ENCODE results near the gene RNF166. TPM values are rescaled to one million over a fixed set of nuclear protein-coding genes. Genes with fewer than 3 reads are reported as not detected.

Gene RNF166
- total and polyA plus RNA-seq, 2 donors (not counting 3 experiments of a cell fraction or from before 2014, with no cell fraction given): 27.6 to 38.8 TPM

DNA sequence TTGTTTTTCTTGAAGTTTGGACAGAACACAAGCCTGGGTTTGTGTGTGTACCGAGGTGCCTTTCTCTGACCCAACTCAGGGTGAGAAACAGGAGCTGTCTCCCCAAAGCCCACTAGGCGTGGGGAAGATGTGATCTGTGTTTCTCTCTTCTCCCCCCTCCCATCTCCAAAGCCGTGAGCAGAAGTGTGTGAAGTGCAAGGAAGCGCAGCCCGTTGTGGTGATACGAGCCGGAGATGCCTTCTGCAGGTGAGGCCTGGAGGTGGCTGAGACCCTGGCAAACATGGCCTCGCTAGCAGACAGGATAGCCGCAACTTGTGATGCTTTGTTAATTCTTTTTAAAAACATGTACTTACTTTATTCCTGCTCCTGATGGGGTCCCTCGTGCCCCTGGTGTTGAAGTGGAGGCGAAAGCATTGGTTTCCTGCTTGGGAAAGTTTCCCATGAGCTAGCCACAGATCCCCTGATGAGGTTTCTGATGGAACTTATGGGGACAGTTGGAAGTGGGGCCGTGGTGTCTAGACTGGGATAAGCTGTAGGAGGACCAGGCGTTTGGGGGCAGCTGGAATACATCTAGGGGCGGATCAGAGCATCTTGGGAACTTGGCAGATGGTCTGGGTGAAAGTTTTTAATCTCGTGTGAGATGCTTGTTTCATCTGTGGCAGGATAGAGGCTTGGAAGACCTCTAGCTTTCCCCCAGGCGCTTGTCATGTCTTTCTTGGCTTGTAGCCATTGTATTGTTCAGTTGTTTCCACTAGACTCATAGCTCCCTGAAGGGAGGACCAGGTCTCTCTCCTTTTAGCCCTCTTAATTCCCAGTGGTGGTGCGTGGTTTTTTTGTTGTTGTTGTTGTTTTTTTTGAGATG is 988 bp upstream of the RNF166 start:
- intact Hi-C loops (cut with micrococcal nuclease): no loop called here

More for the DNA sequence above, 988 bp upstream of the RNF166 start:
- no TSS peak for BruUV-seq (replicated peaks)
- Histone ChIP-seq H3K4me2 (ENCODE audit: insufficient read depth, low read length) (peak overlapping the region; percentile 72), H3K9me3 (replicated peaks; ENCODE audit: control insufficient read depth, insufficient read depth, low read length) (no peaks in the 10 kb centered on the region), H3K27ac (ENCODE audit: insufficient read depth, low read depth, low read length) (peak overlapping the region; percentile 0), H2AFZ (ENCODE audit: low read depth, low read length) (no peak overlapping the region), H3K4me1 (ENCODE audit: control insufficient read depth, extremely low read depth, insufficient read depth, low read length) (peaks cover 37% of the 10 kb centered on the region), H3K79me2 (ENCODE audit: control insufficient read depth, insufficient read depth, low read length) (peaks cover 58% of the 10 kb centered on the region), H3K27me3 (ENCODE audit: control insufficient read depth in 2 of 2, insufficient read depth in 2 of 2, low read length in 2 of 2) (no peaks in the 10 kb centered on the region), H3K9ac (replicated peaks; ENCODE audit: extremely low read depth, insufficient read depth, low read length) (peak overlapping the region; percentile 42), H3K4me3 (replicated peaks in 1 of 3; ENCODE audit: insufficient read depth in 1 of 3, low read depth in 1 of 3, low read length in 3 of 3) (peak overlapping the region; percentile 34 to 90 (median 69)), H3K36me3 (ENCODE audit: control insufficient read depth in 2 of 2, extremely low read depth in 1 of 2, insufficient read depth in 2 of 2, low read length in 2 of 2) (peaks cover 0 to 3% of the 10 kb centered on the region in 2 experiments), H3K9me1 (replicated peaks; ENCODE audit: control insufficient read depth, extremely low read depth, insufficient read depth, low read length) (no peaks in the 10 kb centered on the region), H4K20me1 (replicated peaks; ENCODE audit: control insufficient read depth, extremely low read depth, insufficient read depth, low read length) (no peaks in the 10 kb centered on the region)
- POLR2A ChIA-PET: no interaction called here
- DNase-seq (ENCODE audit: low read depth, low spot score): no peak
- FAIRE-seq: peak; percentile 21
- CTCF ChIA-PET: interaction anchor here (4.3 kb wide), 1 partner anchor 30 kb away, joined by 25 read pairs; no protein-coding TSS in a partner anchor
- TF ChIP-seq GATA2 (IDR thresholded peaks at IDR 0.05; ENCODE audit: insufficient read depth, insufficient read length, low read depth, low read length): no peak
- no peak for TF ChIP-seq POLR2AphosphoS5 (IDR thresholded peaks at IDR 0.05; ENCODE audit: insufficient read depth, low read depth, low read length)
- TF ChIP-seq, protein P1, sequence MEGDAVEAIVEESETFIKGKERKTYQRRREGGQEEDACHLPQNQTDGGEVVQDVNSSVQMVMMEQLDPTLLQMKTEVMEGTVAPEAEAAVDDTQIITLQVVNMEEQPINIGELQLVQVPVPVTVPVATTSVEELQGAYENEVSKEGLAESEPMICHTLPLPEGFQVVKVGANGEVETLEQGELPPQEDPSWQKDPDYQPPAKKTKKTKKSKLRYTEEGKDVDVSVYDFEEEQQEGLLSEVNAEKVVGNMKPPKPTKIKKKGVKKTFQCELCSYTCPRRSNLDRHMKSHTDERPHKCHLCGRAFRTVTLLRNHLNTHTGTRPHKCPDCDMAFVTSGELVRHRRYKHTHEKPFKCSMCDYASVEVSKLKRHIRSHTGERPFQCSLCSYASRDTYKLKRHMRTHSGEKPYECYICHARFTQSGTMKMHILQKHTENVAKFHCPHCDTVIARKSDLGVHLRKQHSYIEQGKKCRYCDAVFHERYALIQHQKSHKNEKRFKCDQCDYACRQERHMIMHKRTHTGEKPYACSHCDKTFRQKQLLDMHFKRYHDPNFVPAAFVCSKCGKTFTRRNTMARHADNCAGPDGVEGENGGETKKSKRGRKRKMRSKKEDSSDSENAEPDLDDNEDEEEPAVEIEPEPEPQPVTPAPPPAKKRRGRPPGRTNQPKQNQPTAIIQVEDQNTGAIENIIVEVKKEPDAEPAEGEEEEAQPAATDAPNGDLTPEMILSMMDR (IDR thresholded peaks at IDR 0.05; ENCODE audit: extremely low read depth in 1 of 2, insufficient read depth in 1 of 2, low read depth in 1 of 2, low read length in 2 of 2): no peak
- no peak for TF ChIP-seq EZH2 (IDR thresholded peaks at IDR 0.05; ENCODE audit: borderline replicate concordance, low read depth, low read length, severe bottlenecking)
- TF ChIP-seq POLR2A (IDR thresholded peaks at IDR 0.05; ENCODE audit: low read depth, low read length): no peak
- no peak for TF ChIP-seq MYC (IDR thresholded peaks at IDR 0.05; ENCODE audit: low read depth, low read length)
- TF ChIP-seq, protein P2, sequence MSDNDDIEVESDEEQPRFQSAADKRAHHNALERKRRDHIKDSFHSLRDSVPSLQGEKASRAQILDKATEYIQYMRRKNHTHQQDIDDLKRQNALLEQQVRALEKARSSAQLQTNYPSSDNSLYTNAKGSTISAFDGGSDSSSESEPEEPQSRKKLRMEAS (IDR thresholded peaks at IDR 0.05; ENCODE audit: insufficient read depth, insufficient read length): no peak
- no peak for TF ChIP-seq FOS (IDR thresholded peaks at IDR 0.05; ENCODE audit: borderline replicate concordance, insufficient read depth, low read length)
- no peak for TF ChIP-seq JUN (IDR thresholded peaks at IDR 0.05; ENCODE audit: borderline replicate concordance, insufficient read depth, insufficient read length, low read depth)
- dilution Hi-C loops (cut with MboI; ENCODE audit: extremely low pct_ligation_motif_present, low sequenced_read_pairs): no loop called here

Measured in endothelial cell of umbilical vein (primary cell).